HT-29 (cell line): ENCODE data around the gene HYDIN. TPM values are rescaled to one million over a fixed set of nuclear protein-coding genes. Genes with fewer than 3 reads are reported as not detected.
"Not testable (repeated sequence)": the region's sequence is repeated elsewhere in the genome, so short reads cannot be mapped to it uniquely, and the experiment has no call there.

ENCODE experiments used
- DNase-seq: peaks from one replicate; pipeline ENCODE4 v3.0.0-alpha.2; 2015; ENCODE audit warnings: low spot score
- total RNA-seq: library from RNA; depleted of rRNA; stranded (reverse); fragments of >200 nt; shearing (Covaris generic); gene quantifications from 2 replicates; pipeline ENCODE4 v1.2.3, GENCODE V29; 2014

Gene HYDIN
- total RNA-seq, 1 experiment from 2014 or later: 0.46 TPM

DNA sequence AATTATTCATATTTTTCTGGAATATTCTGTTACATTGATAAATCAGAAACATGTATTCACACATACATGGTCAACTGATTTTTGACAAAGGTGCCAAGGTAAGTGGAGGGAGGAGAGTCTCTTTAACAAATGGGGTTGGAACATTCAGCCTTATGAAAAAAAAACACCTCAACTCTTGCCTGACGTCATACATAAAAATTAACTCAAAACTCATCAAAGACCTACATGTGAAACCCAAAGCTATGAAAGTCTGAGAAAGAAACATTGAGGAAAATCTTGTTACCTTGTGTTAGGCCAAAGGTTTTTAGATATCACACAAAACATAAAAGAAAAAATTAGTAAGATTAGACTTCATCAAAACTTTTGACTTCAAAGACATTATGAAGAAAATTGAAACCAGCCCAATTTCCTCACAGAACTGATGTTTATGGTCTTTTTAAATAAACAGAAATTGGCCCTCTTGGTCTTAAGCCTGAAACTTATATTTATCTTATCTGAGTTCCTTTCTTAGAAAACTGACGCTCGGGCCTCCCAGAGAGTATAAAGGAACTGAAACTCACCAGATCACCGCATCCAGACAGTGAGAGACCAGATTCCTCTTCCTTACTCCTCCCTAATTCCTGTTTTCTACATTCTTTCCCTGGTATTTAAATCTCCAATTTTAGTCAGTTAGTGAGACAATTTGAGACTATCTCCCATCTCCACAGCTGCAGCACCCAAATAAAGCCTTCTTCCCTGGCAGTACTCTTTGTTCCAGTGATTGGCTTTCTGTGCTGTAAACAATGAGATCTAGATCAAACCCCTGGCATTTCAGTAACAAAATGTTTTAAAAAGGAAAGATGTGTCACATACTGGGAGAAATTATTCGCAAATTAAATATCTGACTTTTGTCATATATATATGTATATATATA, 4.0 kb downstream of the HYDIN start:
- DNase-seq: no peak

DNA sequence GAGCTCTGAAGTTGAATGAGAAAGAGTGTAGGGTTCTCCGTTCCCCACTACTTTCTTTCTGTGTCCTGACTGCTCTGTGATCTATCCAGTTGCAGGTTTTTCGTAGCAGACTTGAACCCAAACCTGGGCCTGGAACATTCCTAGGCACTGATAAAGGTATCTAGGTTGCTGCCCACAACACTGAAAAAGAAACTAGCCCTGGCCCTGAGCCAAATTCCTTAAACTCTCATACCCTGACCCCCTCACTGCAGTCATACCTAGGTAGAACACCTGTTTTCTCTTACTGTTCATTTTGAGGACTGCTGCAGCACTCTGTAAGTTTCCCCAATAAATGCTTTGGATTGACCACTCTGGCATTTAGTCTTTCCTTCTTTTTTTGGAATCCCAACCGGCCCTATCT, 5.4 kb downstream of the HYDIN start:
- no peak for DNase-seq

DNA sequence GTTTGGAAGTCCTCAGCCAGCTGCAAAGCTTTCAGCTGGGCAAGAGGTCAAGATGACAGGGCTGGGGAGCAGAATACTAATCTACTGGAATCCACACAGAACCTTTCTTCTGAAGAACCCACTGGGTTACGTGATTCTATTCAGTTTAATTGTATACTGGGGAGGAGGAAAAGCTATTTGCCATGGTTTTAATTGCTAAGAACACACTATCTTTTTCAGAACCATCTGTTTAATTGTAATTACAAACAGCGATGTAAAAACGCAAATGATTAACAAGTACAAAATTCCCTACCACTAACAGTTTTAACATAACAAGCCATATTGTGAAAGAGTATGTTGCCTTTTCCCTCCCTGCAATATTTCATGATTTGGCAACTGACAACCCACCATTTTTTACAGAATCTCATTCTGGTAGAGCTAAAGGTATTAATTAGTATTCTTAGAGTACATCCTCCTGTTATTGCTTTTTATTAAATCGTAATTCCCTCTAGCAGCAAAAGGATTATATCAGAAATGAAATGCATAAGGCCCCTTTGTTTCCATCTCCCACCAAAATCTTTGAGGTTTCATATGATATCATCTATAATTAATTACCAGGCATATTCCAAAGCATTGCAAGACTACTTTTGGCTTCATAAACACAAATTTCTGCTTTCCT, 12.1 kb downstream of the HYDIN start:
- no peak for DNase-seq

DNA sequence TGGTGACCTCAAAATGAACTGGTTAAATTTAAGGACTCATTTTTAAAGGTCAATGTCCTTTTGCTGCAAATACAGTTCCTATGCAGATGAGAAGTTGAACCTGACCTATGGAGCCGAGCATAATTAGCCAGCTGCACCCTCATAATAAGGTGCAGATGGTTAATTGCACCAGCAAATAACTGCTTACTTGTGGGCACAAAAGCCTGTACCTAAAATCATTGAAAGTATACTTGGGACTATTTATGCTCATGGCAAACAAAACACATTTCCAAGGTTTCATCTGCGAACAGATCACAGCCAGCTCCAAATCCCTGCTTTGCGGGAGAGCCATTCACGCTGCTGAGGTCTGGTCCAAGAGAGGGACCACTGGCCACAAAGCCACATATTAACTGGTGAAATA, 13.0 kb downstream of the HYDIN start:
- DNase-seq: no peak

DNA sequence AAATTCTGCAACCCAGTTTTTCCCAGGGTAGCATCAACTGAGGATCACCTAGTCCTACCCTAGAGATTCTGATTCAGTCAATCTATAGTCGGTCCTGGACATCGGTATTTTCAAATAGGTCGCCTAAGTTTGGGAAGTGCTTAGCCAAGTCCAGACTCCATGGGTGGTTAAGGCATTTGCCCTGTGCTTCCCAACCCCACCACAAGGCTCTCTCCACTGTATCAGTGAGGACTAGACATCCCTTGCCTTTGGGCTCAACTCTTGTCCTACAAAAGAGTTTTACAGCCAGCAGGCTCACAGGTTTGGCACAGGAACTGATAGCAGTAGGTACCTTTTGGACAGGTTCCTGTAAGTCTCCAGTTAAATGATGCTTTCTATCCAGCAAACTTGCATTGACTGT, 13.8 kb downstream of the HYDIN start:
- DNase-seq: no peak

DNA sequence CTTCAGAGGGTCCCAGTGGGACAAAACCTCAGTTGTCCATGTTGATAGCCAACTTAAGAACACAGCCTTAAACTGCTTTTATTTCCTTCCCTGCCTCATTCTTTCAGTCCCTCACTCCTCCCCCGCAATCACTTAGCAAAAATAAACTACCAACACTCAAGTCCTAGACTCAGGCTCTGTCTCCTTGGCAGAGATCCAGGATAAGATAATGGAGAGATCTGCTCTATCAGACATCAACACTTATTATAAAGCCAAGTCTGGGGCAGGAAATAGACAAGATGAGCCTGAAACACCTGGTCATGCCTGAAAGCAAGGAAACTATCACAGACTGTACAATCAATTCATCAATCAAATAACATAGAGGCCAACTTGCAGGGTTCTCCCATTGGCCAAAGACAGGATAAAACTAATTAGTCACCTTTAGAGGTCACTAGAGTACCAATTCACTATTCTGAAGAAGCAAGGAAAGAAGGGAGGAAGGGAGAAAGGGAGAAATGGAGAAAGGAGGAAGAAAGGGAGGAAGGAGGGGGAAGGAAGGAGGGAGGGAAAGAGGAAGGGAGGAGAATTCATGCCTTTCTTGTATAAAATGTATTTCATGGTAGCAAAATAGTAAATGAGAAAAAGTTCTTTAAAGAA, 15.7 kb downstream of the HYDIN start:
- peak; percentile 52 for DNase-seq

DNA sequence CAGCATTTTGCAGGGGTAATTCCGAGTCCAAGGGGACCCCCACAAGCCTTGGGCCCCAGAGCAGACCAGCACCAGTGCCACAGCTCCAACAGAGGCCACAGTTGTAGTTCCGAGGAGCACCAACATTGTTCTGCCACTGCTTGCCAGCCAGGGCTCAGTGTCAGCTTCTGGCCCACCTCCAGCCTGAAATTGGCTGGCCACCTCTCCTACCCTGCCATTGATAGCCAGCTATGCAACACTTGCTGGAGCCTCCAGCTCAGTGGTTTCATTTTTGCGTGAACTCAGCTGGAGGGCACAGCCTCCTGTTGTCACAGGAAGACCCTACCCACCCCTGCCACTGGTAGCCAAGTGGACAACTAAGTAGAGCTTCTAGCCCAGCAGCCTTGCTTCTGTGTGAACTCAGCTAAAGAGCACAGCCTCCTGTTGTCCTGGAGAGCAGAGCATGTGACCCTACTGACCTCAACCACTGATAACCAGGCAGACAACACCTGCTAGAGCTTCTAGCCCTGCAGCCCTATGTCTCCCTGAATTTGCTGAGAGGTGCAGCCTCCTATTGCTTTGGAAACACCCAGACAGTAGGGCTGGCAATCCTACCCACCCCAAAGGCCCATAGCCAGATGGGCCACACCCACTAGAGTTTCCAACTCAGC, 24.9 kb downstream of the HYDIN start:
- no peak for DNase-seq

DNA sequence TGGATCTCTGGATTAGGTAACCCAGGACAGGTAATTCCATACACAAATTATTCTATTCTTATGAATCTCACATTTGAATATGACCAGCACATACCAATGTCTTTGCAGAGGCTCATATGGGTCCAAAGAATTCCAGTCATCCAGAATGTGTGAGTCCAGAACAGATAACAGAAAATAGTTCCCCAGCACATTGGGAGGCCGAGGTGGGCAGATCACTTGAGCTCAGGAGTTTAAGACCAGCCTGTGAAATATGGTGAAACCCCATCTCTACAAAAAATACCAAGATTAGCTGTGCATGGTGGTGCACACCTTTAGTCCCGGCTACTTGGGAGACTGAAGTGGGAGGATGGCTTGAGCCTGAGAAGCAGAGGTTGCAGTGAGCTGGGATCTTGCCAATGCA, 26.9 kb downstream of the HYDIN start:
- no peak for DNase-seq

DNA sequence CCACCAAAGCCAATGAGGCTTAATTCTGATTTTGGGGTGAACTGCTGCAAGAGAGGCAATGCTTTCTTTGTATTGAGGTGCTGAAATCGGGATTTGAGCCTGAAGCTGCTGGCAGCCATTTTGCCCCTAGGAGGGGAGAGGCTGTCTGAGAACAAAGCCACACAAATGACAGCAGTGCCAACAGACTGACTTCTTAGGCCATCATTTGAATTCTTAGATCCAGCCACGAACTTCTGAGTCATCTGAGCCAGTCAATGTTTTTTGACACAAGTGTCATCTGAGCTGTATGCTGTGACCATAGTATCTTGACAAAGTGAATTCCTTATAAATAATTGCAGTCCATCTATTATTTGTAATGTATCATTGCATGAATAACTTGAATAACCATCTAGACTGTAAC, 29.0 kb downstream of the HYDIN start:
- DNase-seq: no peak

DNA sequence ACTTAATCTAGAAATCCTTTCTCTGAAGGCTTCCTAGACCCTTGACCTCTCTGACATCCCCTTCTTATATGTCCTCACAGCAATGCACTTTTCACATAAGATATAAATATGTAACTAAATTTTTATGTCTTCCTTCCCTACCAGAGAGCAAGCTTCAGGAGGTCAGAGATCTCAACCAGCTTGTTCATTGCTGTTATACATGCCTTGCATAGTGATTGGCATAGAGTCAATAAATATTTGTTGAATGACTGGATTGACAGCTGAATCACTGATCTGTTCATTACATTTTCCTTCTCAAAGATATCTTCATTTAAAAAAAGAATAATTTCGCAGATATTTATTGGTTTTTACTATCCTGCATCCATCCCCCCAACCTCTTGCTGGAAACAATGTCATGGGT, 29.5 kb downstream of the HYDIN start:
- no peak for DNase-seq

DNA sequence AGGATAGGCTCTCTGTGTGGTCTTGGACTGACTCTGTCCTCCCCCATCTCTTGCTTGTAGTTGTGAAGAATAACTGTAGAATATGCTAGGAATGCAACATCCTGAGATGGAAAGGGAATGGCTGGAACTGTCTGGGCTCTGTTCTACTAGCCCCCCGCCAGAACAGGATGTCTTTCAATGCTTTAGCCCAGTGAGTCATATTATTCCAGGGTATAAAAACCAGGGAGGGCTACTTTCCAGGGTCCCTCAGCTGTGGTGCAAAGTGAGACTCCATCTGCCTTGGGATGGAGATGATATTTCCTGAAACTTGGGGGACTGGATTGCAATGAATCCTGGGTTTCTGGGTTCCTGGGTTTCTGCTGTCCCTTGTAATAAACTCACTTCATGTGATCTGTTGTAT, 32.1 kb downstream of the HYDIN start:
- DNase-seq: no peak

DNA sequence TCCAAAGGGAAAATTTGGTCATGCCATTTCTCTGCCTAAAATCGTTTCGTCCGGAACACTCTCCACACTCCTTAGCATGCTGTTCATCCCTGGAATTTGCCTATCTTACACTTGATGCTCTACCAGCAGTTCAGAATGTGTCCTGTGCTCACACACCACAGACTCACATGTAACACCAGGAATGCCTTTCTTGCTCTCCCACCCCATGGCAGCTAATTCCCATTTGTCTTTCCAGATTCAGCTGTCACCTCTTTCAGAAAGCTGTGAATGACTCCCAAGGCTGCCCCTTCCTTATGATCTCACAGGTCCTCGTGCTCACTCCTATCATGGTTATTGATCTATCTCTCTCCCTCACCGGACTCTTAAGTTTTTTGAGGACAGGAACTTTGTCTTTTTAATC, 38.1 kb downstream of the HYDIN start:
- no peak for DNase-seq

DNA sequence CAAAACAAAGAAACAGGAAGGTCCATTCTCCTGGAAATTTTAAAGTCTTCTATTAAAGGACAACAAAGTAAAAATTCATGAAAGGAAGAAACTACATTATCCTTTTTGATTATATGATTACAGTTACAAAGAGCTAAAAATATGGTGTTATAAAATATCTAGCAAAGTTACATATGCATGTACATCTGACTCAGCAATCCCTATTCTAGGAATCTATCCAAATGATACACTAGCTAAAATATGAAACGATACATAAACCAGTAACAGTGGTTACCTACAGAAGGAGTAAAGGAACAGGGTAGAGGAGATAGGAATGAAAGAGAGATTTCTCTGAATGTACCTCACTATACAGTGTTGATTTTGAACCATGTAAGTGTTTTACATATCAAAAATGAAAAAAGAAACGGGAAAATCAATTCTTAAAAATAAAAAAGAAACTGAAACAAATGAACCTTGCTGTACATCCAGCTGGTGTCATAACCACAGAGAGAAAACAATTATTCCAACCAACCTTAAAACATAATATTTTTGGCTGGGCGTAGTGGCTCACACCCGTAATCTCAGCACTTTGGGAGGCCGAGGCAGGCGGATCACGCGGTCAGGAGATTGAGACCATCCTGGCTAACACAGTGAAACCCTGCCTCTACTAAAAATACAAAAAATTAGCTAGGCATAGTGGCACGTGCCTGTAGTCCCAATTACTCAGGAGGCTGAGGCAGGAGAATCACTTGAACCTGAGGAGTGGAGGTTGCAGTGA, 41.4 kb downstream of the HYDIN start:
- DNase-seq: no peak

DNA sequence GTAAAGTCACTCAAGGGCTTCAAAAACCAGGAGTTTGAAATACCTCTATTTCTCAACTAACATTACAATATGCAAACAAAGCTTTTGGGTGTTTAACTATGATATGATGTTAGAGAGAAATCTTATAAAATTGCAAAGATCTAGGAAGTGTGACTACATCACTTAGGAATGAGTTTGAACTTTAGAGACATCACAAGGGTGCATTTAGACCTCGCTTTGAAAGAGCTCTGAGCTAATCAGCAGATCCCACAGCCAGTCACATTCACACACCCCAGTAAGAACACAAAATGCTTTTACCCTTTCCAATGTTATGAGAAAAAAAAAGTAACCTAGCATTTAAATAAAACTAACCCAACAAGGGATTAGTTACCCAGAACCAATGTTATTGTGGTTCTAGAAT, 45.2 kb downstream of the HYDIN start:
- no peak for DNase-seq

DNA sequence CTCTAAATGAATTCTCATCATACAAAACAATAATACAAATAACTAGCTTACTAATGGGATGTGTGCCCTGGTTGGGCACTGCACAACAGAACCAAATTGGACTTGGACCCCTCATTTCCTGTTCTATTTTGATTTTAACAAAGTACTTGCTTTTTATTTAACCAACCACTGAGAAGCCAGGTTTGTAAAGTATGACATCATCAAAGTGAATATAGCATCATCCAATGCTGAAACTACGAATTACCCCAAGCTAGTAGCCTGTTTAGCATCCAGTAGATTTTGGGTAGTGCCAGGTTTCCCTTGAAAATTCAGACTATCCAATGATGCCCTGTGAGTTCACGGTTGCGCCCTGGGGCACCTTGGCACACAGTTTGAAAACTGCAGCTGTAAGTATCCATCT, 51.0 kb downstream of the HYDIN start:
- no peak for DNase-seq

DNA sequence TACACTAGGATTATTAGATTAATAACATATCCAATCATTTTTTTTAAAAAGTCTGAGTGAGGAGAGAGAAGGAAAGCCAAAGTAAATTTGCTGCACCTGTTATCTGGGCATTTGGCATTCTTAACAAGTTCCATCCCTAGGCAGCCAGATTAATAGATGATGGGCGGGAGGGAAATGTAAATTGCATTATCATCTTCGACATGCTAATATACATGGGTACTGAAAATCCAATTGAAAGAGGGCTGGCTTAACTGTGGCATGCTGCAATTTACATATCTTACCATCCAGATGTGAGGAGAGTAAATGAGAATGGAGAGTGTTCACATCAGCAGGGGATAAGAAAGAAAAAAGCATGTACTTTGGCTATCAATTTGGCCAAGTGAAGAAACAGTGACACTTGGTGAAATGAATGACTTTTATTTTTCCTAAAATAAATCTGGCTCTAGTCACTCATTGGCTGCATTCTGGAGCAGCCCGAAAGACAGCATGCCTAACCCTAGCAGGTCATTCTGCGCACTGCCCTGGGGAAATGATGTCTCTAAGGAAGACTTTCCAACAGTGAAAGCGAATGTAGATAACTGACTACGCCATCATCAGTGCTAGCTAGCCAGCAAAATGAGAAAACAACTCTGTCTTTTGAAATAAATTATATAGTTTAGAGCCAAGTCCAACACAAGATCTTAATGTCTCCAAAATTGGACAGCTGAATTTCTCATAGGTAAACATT, 57.9 kb downstream of the HYDIN start:
- no peak for DNase-seq

DNA sequence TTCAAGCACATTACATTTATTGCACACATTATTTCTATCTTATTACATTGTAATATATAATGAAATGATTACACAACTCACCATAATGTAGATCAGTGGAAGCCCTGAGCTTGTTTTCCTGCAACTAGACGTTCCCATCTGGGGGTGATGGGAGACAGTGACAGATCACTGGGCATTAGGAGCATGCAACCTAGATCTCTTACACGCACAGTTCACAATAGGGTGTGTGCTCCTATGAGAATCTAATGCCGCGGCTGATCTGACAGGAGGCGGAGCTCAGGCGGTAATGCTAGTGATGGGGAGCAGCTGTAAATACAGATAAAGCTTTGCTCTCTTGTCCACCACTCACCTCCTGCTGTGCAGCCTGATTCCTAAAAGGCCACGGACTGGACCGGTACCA, 69.5 kb downstream of the HYDIN start:
- DNase-seq: not testable (repeated sequence)

DNA sequence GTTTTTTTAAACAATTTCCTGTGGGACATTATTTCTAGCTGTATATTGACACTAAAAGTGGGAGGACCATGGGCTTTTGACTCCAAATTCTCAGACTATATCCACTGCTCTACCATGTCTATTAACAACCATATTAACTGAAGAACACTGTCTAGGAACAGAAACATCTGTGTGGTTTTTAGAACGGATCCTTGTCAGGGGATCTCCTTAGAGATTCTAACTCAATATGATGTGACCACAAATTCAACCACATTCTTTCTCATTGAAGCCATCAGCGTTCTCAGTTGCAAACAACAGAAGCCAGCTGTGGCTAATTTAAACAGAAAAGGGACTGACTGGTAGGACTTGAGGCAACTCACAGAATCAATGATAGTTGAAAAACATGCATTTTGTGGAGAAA, 73.2 kb downstream of the HYDIN start:
- not testable (repeated sequence) for DNase-seq

DNA sequence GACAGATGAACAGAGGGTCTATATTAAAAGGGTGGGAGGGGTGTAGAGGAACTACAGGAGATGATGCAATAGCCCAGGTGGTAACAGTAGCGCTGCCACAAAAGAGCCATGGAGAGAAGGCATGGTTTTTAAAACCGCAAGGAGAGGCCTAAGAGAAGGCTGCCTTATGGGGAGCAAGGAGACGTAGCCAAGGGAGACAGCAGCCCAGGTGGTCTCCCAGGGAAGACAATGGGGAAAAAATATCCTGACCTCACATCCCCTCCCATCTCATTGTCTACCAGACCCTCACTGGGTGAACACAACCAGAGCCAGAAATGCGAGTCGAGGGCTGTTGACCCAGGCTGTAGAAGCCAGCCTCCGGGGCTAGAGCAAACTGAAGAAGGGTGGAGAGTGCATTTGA, 77.2 kb downstream of the HYDIN start:
- DNase-seq: not testable (repeated sequence)

DNA sequence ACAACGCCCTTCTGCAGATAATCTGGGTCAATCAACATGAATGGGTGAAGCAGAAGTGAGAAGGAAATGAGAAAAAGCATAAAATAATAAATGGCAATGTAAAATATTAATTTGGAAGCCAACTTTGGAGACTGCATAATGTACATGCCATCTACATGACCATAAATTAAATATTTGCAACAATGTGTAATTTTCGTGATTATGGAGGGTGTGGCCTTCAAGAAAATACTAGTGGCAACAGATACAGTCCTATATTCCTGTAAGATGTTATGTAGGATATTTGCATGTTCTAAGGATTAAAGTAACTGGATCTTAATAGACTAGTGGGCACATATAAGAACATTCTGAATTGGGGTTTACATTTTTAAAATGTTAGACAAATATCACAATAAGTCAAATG, 78.9 kb downstream of the HYDIN start:
- not testable (repeated sequence) for DNase-seq

DNA sequence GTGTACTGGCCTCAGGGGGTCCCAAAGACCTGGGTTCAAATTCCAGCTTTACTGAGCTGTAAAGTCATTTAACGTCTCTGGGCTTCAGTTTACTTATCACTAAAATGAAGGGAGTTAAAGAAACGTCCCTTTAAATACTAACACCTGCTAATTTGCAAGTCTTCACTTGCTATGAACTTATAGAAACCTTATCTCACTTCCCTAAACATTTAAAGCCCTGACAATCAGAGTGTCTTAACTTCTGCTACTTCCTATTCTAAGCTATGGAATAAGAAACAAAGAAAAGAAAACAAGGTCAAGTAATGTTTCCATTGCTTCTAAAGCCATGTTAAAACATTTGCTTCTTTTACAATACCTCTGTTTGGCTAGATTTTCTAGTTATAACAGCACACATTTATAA, 87.3 kb downstream of the HYDIN start:
- not testable (repeated sequence) for DNase-seq
